ENCODE results near the gene OR1S2. TPM values are rescaled to one million over a fixed set of nuclear protein-coding genes. Genes with fewer than 3 reads are reported as not detected.

OR1S2 gene
- not detected in 2 replicates for total RNA-seq (2011; cell fraction: chromatin; rRNA removed; ENCODE audit: low replicate concordance)
- not detected in 2 replicates for total RNA-seq (2011; cell fraction: nucleolus; rRNA removed)
- not detected in 2 replicates for total RNA-seq (2011; cell fraction: nucleoplasm; rRNA removed)
- total RNA-seq (2014; rRNA removed) (not detected in 2 replicates), total RNA-seq (2014; rRNA removed; fragmentation: Illumina TruSeq; extraction: Trizol) (not detected in 2 replicates), total RNA-seq (2015; rRNA removed; fragmentation: Illumina TruSeq; extraction: Trizol) (not detected in 2 replicates), total RNA-seq (2021) (not detected in 2 replicates), polyA plus RNA-seq (2011; rRNA removed) (not detected in 2 replicates), polyA plus RNA-seq (2014; fragmentation: Illumina TruSeq; extraction: Trizol) (not detected in 2 replicates), polyA plus RNA-seq (2014; fragmentation: Nextera tagmentation; extraction: Ambion mirVana) (not detected), polyA plus RNA-seq (2014; rRNA removed) (not detected in 2 replicates), polyA minus RNA-seq (2011; rRNA and poly(A)+ RNA removed) (not detected in 2 replicates), Bru-seq, nascent RNA (not detected), BruChase-seq, experiment 1, labeled RNA remaining after a 2-hour chase (not detected), BruChase-seq, experiment 2, labeled RNA remaining after a 6-hour chase (not detected)
- not detected in 2 replicates for polyA plus RNA-seq (2011; cell fraction: cytosol; rRNA removed)
- not detected in 2 replicates for polyA plus RNA-seq (2011; cell fraction: nucleus; rRNA removed)
- polyA plus RNA-seq (2012): not detected in 2 replicates
- not detected in 2 replicates for polyA minus RNA-seq (2011; cell fraction: cytosol; rRNA and poly(A)+ RNA removed)
- not detected in 2 replicates for polyA minus RNA-seq (2011; cell fraction: nucleus; rRNA and poly(A)+ RNA removed)
- long read RNA-seq, experiment 1: 0 reads
- long read RNA-seq, experiment 2: 0 reads
- long read RNA-seq, experiment 3: 0 reads

GRCh38 chr11:58204042-58204441, at the start of gene OR1S2:
TSS of gene OR1S2 (minus strand) at chr11:58204142. CDS start at chr11:58204142, 0 bp downstream.
- Histone ChIP-seq H3K4me2 (ENCODE audit: insufficient read depth, low read length) (no peak within 1 kb of the TSS), H3K27me3 (ENCODE audit: control insufficient read depth in 2 of 2, insufficient read depth in 2 of 2, low read length in 2 of 2) (no peaks in the 10 kb centered on the region), H3K9ac (ENCODE audit: insufficient read depth in 1 of 2, low read depth in 2 of 2, low read length in 2 of 2) (no peak within 1 kb of the TSS), H2AFZ (ENCODE audit: low read depth, low read length) (no peak within 1 kb of the TSS), H3K4me1 (replicated peaks in 1 of 2; ENCODE audit: control insufficient read depth in 2 of 2, insufficient read depth in 2 of 2, low read length in 2 of 2) (no peaks in the 10 kb centered on the region), H3K36me3 (ENCODE audit: control insufficient read depth, insufficient read depth, low read length) (no peaks in the 10 kb centered on the region), H3K27ac (ENCODE audit: extremely low read depth, low read depth, low read length) (no peak within 1 kb of the TSS), H3K4me3 (no peak within 1 kb of the TSS), H3K9me1 (ENCODE audit: control insufficient read depth, insufficient read depth, low read length) (no peaks in the 10 kb centered on the region), H3K9me3 (replicated peaks; ENCODE audit: control insufficient read depth, insufficient read depth, low read depth, low read length) (no peaks in the 10 kb centered on the region; the same call in 1 of the 2 replicates), H4K20me1 (replicated peaks; ENCODE audit: control insufficient read depth, insufficient read depth, low read length) (no peaks in the 10 kb centered on the region), H3K79me2 (ENCODE audit: control insufficient read depth, insufficient read depth, low read length) (no peaks in the 10 kb centered on the region)
- no TSS peak for BruUV-seq (replicated peaks)
- in situ Hi-C loops (cut with MboI): no loop called here
- POLR2A ChIA-PET: no interaction called here
- TF ChIP-seq SIN3B (IDR thresholded peaks at IDR 0.05; ENCODE audit: low read depth) (no peak), ZNF449 (CRISPR knock-in tag; IDR thresholded peaks at IDR 0.05) (no peak), XRCC3 (IDR thresholded peaks at IDR 0.05) (no peak), MCM2 (IDR thresholded peaks at IDR 0.05; ENCODE audit: low read depth) (no peak), PRDM10 (IDR thresholded peaks at IDR 0.05; ENCODE audit: partially characterized antibody) (no peak), NCOR1 (IDR thresholded peaks at IDR 0.05) (no peak)
- FAIRE-seq (no peak), DNase-seq (ENCODE audit: extremely low read depth in 1 of 4, low spot score in 3 of 4) (no peak), ATAC-seq (no peak)
- intact Hi-C loops (cut with micrococcal nuclease): no loop called here
- CTCF ChIA-PET (ENCODE audit: low intra/inter-chr PET ratio): no interaction called here
